Neural progenitor cell (in vitro differentiated cells): ENCODE results near the gene ALDOB.

ENCODE experiments used
- CTCF ChIP-seq: fragments of 200-600 bp; sonication (generic); IDR thresholded peaks from 2 replicates; pipeline ENCODE4 v1.5.1; 2017; ENCODE audit warnings: antibody characterized with exemption, mild to moderate bottlenecking
- EZH2 ChIP-seq: fragments of 200-600 bp; sonication (generic); IDR thresholded peaks from 2 replicates; pipeline ENCODE4 v1.6.1; 2017; ENCODE audit warnings: antibody characterized with exemption, mild to moderate bottlenecking, moderate library complexity
- EZH2phosphoT487 ChIP-seq: fragments of 200-600 bp; sonication (generic); IDR thresholded peaks from 2 replicates; pipeline ENCODE4 v1.6.1; 2017; ENCODE audit warnings: antibody characterized with exemption

- TF ChIP-seq CTCF (no peak), EZH2 (no peak), EZH2phosphoT487 (no peak)
These were observed 31.9 kb downstream of the ALDOB start for GRCh38 chr9:101403516-101404285.
